DND-41 (cell line): ENCODE results near the gene NUCKS1.
A peak's percentile ranks its signal among the peaks of the same experiment; 100 is the strongest.

Experiments
- ATAC-seq: fragments of 200-7000 bp; cut with Tn5 transposase; 3 replicates; pipeline ENCODE4 v1.9.1; 2021; ENCODE audit warnings: low read depth; ENCODE audit not compliant: insufficient read depth
- DNase-seq: peaks from one replicate; pipeline ENCODE4 v3.0.0-alpha.2; 2020
- H2AFZ ChIP-seq: 2 replicates; pipeline ENCODE4 v1.6.0; 2012; ENCODE audit warnings: low read depth, low read length
- H3K27ac ChIP-seq: 2 replicates; pipeline ENCODE4 v1.5.1; 2012; ENCODE audit warnings: low read length, inconsistent platforms
- H3K27me3 ChIP-seq: fragments of 200-600 bp; sonication (generic); 2 replicates; pipeline ENCODE4 v1.6.0; 2012; ENCODE audit warnings: low read length, mild to moderate bottlenecking, inconsistent platforms; ENCODE audit not compliant: insufficient read depth, poor library complexity
- H3K36me3 ChIP-seq: 2 replicates; pipeline ENCODE4 v1.5.1; 2012; ENCODE audit warnings: low read length, inconsistent platforms; ENCODE audit not compliant: insufficient read depth
- H3K4me1 ChIP-seq: 2 replicates; pipeline ENCODE4 v1.5.1; 2012; ENCODE audit warnings: mild to moderate bottlenecking, low read length; ENCODE audit not compliant: insufficient read depth
- H3K4me2 ChIP-seq: 2 replicates; pipeline ENCODE4 v1.6.0; 2012; ENCODE audit warnings: mild to moderate bottlenecking, moderate library complexity, low read length, inconsistent platforms; ENCODE audit not compliant: insufficient read depth
- H3K4me3 ChIP-seq, 2 experiments: fragments of 200-600 bp in 1 of 2; shearing (Covaris generic) in 1 of 2; 2 replicates each; pipeline ENCODE4 v1.5.1; 2012 to 2016; ENCODE audit warnings: inconsistent platforms in 2 of 2, low read length in 2 of 2, mild to moderate bottlenecking in 2 of 2, low read depth in 1 of 2, moderate library complexity in 1 of 2
- H3K79me2 ChIP-seq: 2 replicates; pipeline ENCODE4 v1.6.0; 2012; ENCODE audit warnings: low read length, inconsistent platforms; ENCODE audit not compliant: insufficient read depth
- H3K9ac ChIP-seq: 2 replicates; pipeline ENCODE4 v1.6.0; 2012; ENCODE audit warnings: low read depth, mild to moderate bottlenecking, inconsistent platforms, low read length, moderate library complexity
- H3K9me3 ChIP-seq: 2 replicates; pipeline ENCODE4 v1.5.1; 2012; ENCODE audit warnings: low read length, moderate library complexity, mild to moderate bottlenecking, inconsistent platforms; ENCODE audit not compliant: insufficient read depth, severe bottlenecking
- H4K20me1 ChIP-seq: 2 replicates; pipeline ENCODE4 v1.6.0; 2012; ENCODE audit warnings: low read length; ENCODE audit not compliant: insufficient read depth
- CTCF ChIP-seq: IDR thresholded peaks from 2 replicates; pipeline ENCODE4 v1.5.1; 2012; ENCODE audit warnings: borderline replicate concordance, low read length, moderate library complexity, mild to moderate bottlenecking; ENCODE audit not compliant: poor library complexity, severe bottlenecking; ENCODE audit errors: extremely low read depth
- EZH2 ChIP-seq: IDR thresholded peaks from 3 replicates; pipeline ENCODE4 v1.6.1; 2012; ENCODE audit warnings: borderline replicate concordance, low read depth, mild to moderate bottlenecking, moderate library complexity, low read length, inconsistent platforms; ENCODE audit not compliant: severe bottlenecking

Gene NUCKS1

DNA sequence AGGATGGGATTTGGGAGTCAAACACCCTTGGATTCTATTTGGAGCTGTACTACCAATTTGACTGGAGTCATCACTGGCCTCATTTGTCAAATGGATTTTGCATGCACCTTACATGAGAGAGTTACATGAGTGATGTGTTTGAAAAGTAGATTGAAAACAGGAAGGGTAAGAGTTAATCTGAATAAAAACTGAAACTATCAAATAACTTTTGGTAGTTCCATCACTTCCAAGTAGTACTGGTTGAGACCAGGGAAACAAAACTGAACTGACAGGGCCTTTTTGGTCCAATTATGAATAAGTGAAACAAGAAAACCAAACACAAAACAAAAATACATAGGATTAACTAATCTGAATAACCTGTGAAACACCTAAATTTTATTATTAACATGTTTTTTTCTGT, 30.2 kb downstream of the NUCKS1 start:
- no peak overlapping the region for H3K27ac ChIP-seq
- H2AFZ ChIP-seq: no peak overlapping the region
- no peak overlapping the region for H3K4me2 ChIP-seq
- no peaks in the 10 kb centered on the region for H3K9me3 ChIP-seq
- peaks cover 99% of the 10 kb centered on the region for H3K36me3 ChIP-seq
- H3K79me2 ChIP-seq: peaks cover 26% of the 10 kb centered on the region
- DNase-seq: no peak
- TF ChIP-seq CTCF (peak; percentile 2), EZH2 (no peak)
- no peaks in the 10 kb centered on the region for H3K27me3 ChIP-seq
- H4K20me1 ChIP-seq: peaks cover 47% of the 10 kb centered on the region
- H3K9ac ChIP-seq: no peak overlapping the region
- H3K4me3 ChIP-seq: no peak overlapping the region
- no peak for ATAC-seq
- no peaks in the 10 kb centered on the region for H3K4me1 ChIP-seq

DNA sequence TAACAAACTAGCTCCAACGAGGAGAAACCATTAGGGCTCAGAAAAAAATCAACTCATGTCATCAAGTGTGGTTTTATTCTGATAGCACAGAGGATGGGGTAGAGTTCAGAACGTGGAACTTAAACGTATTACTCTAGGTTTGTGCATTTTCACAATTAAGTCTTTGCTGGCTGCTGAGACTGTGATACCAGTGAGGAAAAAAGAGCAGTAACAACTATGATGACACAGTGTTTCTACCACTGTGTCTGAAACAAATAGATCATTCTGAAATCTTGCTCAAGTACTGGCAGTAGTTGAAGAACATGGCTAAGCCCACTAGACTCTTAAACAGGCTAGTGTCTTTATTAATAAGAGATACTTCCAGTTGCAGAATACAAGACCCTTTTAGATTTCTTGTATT, 31.0 kb downstream of the NUCKS1 start:
- ATAC-seq: no peak
- peaks cover 19% of the 10 kb centered on the region for H3K79me2 ChIP-seq
- DNase-seq: no peak
- H3K9me3 ChIP-seq: no peaks in the 10 kb centered on the region
- no peaks in the 10 kb centered on the region for H3K27me3 ChIP-seq
- peaks cover 43% of the 10 kb centered on the region; the same call in 1 of the 2 replicates for H4K20me1 ChIP-seq
- no peak overlapping the region for H2AFZ ChIP-seq
- no peak overlapping the region for H3K27ac ChIP-seq
- TF ChIP-seq CTCF (no peak), EZH2 (no peak)
- H3K4me2 ChIP-seq: no peak overlapping the region
- H3K4me1 ChIP-seq: no peaks in the 10 kb centered on the region
- H3K36me3 ChIP-seq: peaks cover 99% of the 10 kb centered on the region
- H3K9ac ChIP-seq: no peak overlapping the region
- H3K4me3 ChIP-seq: no peak overlapping the region

DNA sequence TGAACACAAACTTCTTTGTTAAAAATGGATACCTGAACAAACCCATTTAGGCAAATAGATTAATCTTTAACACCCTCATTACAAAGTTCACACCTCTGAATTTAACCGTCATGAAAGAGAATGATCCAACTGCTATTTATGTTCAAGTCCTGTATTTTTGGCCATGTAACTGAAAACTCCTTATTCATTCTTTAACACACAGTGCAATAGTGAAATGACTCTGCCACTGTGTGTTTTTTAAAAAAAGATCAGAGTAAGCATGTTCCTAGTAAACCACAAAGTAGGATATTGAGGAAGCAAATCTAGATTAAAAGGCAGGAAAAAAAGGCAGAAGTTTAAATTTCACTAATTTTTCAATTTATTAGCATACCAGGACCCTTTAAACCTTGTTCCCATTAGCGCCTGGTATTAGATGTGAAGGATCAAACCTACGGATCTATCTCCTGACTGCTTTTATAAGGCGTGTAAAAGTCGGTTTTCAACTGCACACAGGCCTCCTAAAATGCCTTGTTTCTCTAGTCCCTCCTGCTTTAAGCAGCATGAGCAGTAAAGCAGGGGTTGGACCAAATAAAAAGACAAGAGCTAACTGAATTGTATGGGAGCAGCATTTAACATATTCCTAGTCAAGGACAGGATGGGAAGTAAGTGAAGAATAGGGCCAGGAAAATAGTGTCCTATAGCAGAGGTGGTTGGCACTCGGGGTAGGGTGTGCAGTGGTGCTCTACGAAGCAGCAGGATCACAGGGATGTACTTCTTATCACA, 33.4 kb downstream of the NUCKS1 start:
- H3K4me3 ChIP-seq: no peak overlapping the region
- no peaks in the 10 kb centered on the region for H3K27me3 ChIP-seq
- ATAC-seq (no peak), DNase-seq (no peak)
- TF ChIP-seq EZH2 (no peak), CTCF (no peak)
- H3K79me2 ChIP-seq: peaks cover 4% of the 10 kb centered on the region; the same call in 1 of the 2 replicates
- H3K27ac ChIP-seq: no peak overlapping the region
- H3K4me1 ChIP-seq: no peaks in the 10 kb centered on the region
- peaks cover 30% of the 10 kb centered on the region; the same call in 1 of the 2 replicates for H4K20me1 ChIP-seq
- H3K9ac ChIP-seq: no peak overlapping the region
- H3K4me2 ChIP-seq: no peak overlapping the region
- H3K9me3 ChIP-seq: no peaks in the 10 kb centered on the region
- no peak overlapping the region for H2AFZ ChIP-seq
- H3K36me3 ChIP-seq: peaks cover 87% of the 10 kb centered on the region
